ENCODE data around the gene SLC38A10. TPM values are rescaled to one million over a fixed set of nuclear protein-coding genes. Genes with fewer than 3 reads are reported as not detected.

Gene SLC38A10
- total and polyA plus RNA-seq, 8 donors: 72.8 to 190 (median 96.9) TPM

GRCh38 chr17:81231766-81232581 is 63.1 kb downstream of the SLC38A10 start:
- WGBS, 2 donors: 92 to 94% methylated on average over 43 of the region's 43 CpGs
- Histone ChIP-seq H3K27ac (no peak overlapping the region), H3K36me3 (peaks cover 0 to 8% (median 0%) of the 10 kb centered on the region in 3 donors), H3K4me1 (no peaks in the 10 kb centered on the region), H3K27me3 (no peaks in the 10 kb centered on the region), H3K4me3 (no peak overlapping the region), H3K9me3 (no peaks in the 10 kb centered on the region)
- ATAC-seq (no peak), DNase-seq (peak in 3 of 6 donors; percentile 13 to 76 (median 36)), FAIRE-seq (no peak)
- no peak for TF ChIP-seq CTCF (IDR thresholded peaks at IDR 0.05)
- intact Hi-C loops (cut with DNase I): no loop called here

- 90 to 91% methylated on average over 30 to 31 of the region's 31 CpGs for WGBS, 2 donors
- no peaks in the 10 kb centered on the region for H3K4me1 ChIP-seq
- no peak overlapping the region for H3K4me3 ChIP-seq
- H3K36me3 ChIP-seq: peaks cover 0 to 8% (median 0%) of the 10 kb centered on the region in 3 donors
- FAIRE-seq: no peak
- no peaks in the 10 kb centered on the region for H3K9me3 ChIP-seq
- intact Hi-C loops (cut with DNase I): no loop called here
- H3K27ac ChIP-seq: no peak overlapping the region
- TF ChIP-seq CTCF (IDR thresholded peaks at IDR 0.05): no peak
- no peaks in the 10 kb centered on the region for H3K27me3 ChIP-seq
- ATAC-seq: no peak
- DNase-seq: peak in 1 of 6 donors; percentile 29
These were observed 63.9 kb downstream of the SLC38A10 start for GRCh38 chr17:81231121-81231645.

GRCh38 chr17:81230043-81230820 is 64.9 kb downstream of the SLC38A10 start:
- peak in 3 of 4 donors; percentile 14 to 33 (median 27) for ATAC-seq
- intact Hi-C loops (cut with DNase I): no loop called here
- Histone ChIP-seq H3K27me3 (no peaks in the 10 kb centered on the region), H3K36me3 (peaks cover 0 to 8% (median 0%) of the 10 kb centered on the region in 3 donors), H3K9me3 (no peaks in the 10 kb centered on the region), H3K27ac (no peak overlapping the region), H3K4me1 (no peaks in the 10 kb centered on the region), H3K4me3 (no peak overlapping the region)
- no peak for FAIRE-seq
- DNase-seq: peak in 3 of 6 donors; percentile 17 to 79 (median 50)
- WGBS, 2 donors: 89 to 90% methylated on average over 24 to 26 of the region's 26 CpGs
- TF ChIP-seq CTCF (IDR thresholded peaks at IDR 0.05): peak in 1 of 4 donors; percentile 8

GRCh38 chr17:81229666-81229920 is 65.5 kb downstream of the SLC38A10 start:
- no peaks in the 10 kb centered on the region for H3K27me3 ChIP-seq
- H3K36me3 ChIP-seq: peaks cover 0 to 8% (median 0%) of the 10 kb centered on the region in 3 donors
- DNase-seq: peak in 1 of 6 donors; percentile 53
- no peaks in the 10 kb centered on the region for H3K9me3 ChIP-seq
- intact Hi-C loops (cut with DNase I): no loop called here
- WGBS, 2 donors: 90 to 92% methylated on average over 14 of the region's 14 CpGs
- no peak for ATAC-seq
- no peak for FAIRE-seq
- H3K27ac ChIP-seq: no peak overlapping the region
- no peaks in the 10 kb centered on the region for H3K4me1 ChIP-seq
- no peak for TF ChIP-seq CTCF (IDR thresholded peaks at IDR 0.05)
- no peak overlapping the region for H3K4me3 ChIP-seq
